Smooth muscle cell (in vitro differentiated cells): ENCODE measurements around the gene HOXA9. TPM values are rescaled to one million over a fixed set of nuclear protein-coding genes. Genes with fewer than 3 reads are reported as not detected.

Source experiments
- DNase-seq: peaks from one replicate; lab custom pipeline; 2025; ENCODE audit not compliant: unreplicated experiment; lab: John Stamatoyannopoulos, UW
- H2AFZ ChIP-seq: fragments of 200-600 bp; sonication (generic); 2 replicates; pipeline ENCODE4 v1.6.0; 2016; ENCODE audit warnings: antibody characterized with exemption, low read depth, mild to moderate bottlenecking
- H3F3A ChIP-seq: fragments of 200-600 bp; sonication (generic); 2 replicates; pipeline ENCODE4 v1.6.0; 2017; ENCODE audit warnings: antibody characterized with exemption, low read depth
- H3K27ac ChIP-seq: fragments of 200-600 bp; sonication (generic); 2 replicates; pipeline ENCODE4 v1.5.1; 2016; ENCODE audit warnings: low read depth, mild to moderate bottlenecking
- H3K27me3 ChIP-seq: fragments of 200-600 bp; sonication (generic); 2 replicates; pipeline ENCODE4 v1.6.1; 2016; ENCODE audit warnings: low read depth, mild to moderate bottlenecking
- H3K36me3 ChIP-seq: fragments of 200-600 bp; sonication (generic); 2 replicates; pipeline ENCODE4 v1.5.1; 2016; ENCODE audit warnings: low read depth
- H3K4me1 ChIP-seq: fragments of 200-600 bp; sonication (generic); 2 replicates; pipeline ENCODE4 v1.5.1; 2016; ENCODE audit warnings: low read depth
- H3K4me2 ChIP-seq: fragments of 200-600 bp; sonication (generic); 2 replicates; pipeline ENCODE4 v1.6.0; 2016; ENCODE audit warnings: mild to moderate bottlenecking
- H3K4me3 ChIP-seq: fragments of 200-600 bp; sonication (generic); 2 replicates; pipeline ENCODE4 v1.5.1; 2016; ENCODE audit warnings: mild to moderate bottlenecking
- H3K79me2 ChIP-seq: fragments of 200-600 bp; sonication (generic); 2 replicates; pipeline ENCODE4 v1.6.0; 2016; ENCODE audit warnings: low read depth, mild to moderate bottlenecking
- H3K9ac ChIP-seq: fragments of 200-600 bp; sonication (generic); 2 replicates; pipeline ENCODE4 v1.6.0; 2016; ENCODE audit warnings: low read depth
- H3K9me3 ChIP-seq: fragments of 200-600 bp; sonication (generic); replicated peaks from 2 replicates; pipeline ENCODE4 v1.5.1; 2016; ENCODE audit warnings: low read depth
- H4K20me1 ChIP-seq: fragments of 200-600 bp; sonication (generic); 2 replicates; pipeline ENCODE4 v1.6.0; 2016; ENCODE audit warnings: low read depth
- CTCF ChIP-seq: fragments of 200-600 bp; sonication (generic); IDR thresholded peaks from 2 replicates; pipeline ENCODE4 v1.5.1; 2017; ENCODE audit warnings: borderline replicate concordance, mild to moderate bottlenecking, antibody characterized with exemption; ENCODE audit not compliant: insufficient read depth, poor library complexity, severe bottlenecking
- WGBS: methylation state at CpG from one replicate; pipeline ENCODE4 v1.1.7; 2016; ENCODE audit warnings: low lambda C conversion rate; 5-methylcytosine and 5-hydroxymethylcytosine counted together
- polyA plus RNA-seq: library from polyadenylated mRNA; unstranded; fragments of >200 nt; fragmentation: Nextera tagmentation; extraction: Ambion mirVana; gene quantifications from 2 replicates; pipeline ENCODE4 v1.2.1, GENCODE V29; 2016
- total RNA-seq: library from RNA; depleted of rRNA; stranded (reverse); fragments of >200 nt; gene quantifications from 2 replicates; pipeline ENCODE4 v1.2.3, GENCODE V29; 2014

The HOXA9 gene
- total and polyA plus RNA-seq, 2 experiments from 2014 or later, result 12.6 to 35.8 TPM

- peak overlapping the region; percentile 9 for H3K4me3 ChIP-seq
- no peaks in the 10 kb centered on the region for H3K36me3 ChIP-seq
- no peaks in the 10 kb centered on the region for H3K9me3 ChIP-seq
- WGBS, result 15% methylated on average over 26 of the region's 26 CpGs
- no peaks in the 10 kb centered on the region for H4K20me1 ChIP-seq
- H3K9ac ChIP-seq, result peak overlapping the region; percentile 21
- H3K27ac ChIP-seq, result no peak overlapping the region
- peaks cover 100% of the 10 kb centered on the region for H3K27me3 ChIP-seq
- H3F3A ChIP-seq, result no peaks in the 10 kb centered on the region
- no peak for TF ChIP-seq CTCF
- no peaks in the 10 kb centered on the region for H3K79me2 ChIP-seq
- peak overlapping the region; percentile 72 for H3K4me2 ChIP-seq
- DNase-seq, result no peak
- no peak overlapping the region for H2AFZ ChIP-seq
- no peaks in the 10 kb centered on the region for H3K4me1 ChIP-seq
Measured at GRCh38 chr7:27123477-27124053, 41.8 kb downstream of the HOXA9 start.

GRCh38 chr7:27123007-27123476, 42.3 kb downstream of the HOXA9 start:
- TF ChIP-seq CTCF, result no peak
- 12% methylated on average over 14 of the region's 14 CpGs for WGBS
- Histone ChIP-seq H3K27me3 (peaks cover 100% of the 10 kb centered on the region), H3K4me2 (peak overlapping the region; percentile 8), H3K9ac (no peak overlapping the region), H3F3A (no peaks in the 10 kb centered on the region), H3K4me1 (no peaks in the 10 kb centered on the region), H4K20me1 (no peaks in the 10 kb centered on the region), H2AFZ (no peak overlapping the region), H3K9me3 (no peaks in the 10 kb centered on the region), H3K36me3 (no peaks in the 10 kb centered on the region), H3K4me3 (peak overlapping the region; percentile 28), H3K27ac (no peak overlapping the region), H3K79me2 (no peaks in the 10 kb centered on the region)
- no peak for DNase-seq

GRCh38 chr7:27122077-27122910, 43.0 kb downstream of the HOXA9 start:
- DNase-seq, result no peak
- WGBS, result 7% methylated on average over 42 of the region's 42 CpGs
- TF ChIP-seq CTCF, result no peak

GRCh38 chr7:27121684-27122076, 43.7 kb downstream of the HOXA9 start:
- TF ChIP-seq CTCF, result no peak
- Histone ChIP-seq H3K9ac (no peak overlapping the region), H3K27ac (no peak overlapping the region), H3K4me3 (peak overlapping the region; percentile 28), H3F3A (no peaks in the 10 kb centered on the region), H4K20me1 (no peaks in the 10 kb centered on the region), H3K27me3 (peaks cover 100% of the 10 kb centered on the region), H3K79me2 (no peaks in the 10 kb centered on the region), H3K9me3 (no peaks in the 10 kb centered on the region), H3K36me3 (no peaks in the 10 kb centered on the region), H2AFZ (no peak overlapping the region), H3K4me1 (no peaks in the 10 kb centered on the region), H3K4me2 (no peak overlapping the region)
- no peak for DNase-seq
- 33% methylated on average over 7 of the region's 7 CpGs for WGBS

More at GRCh38 chr7:27122077-27122910, 43.0 kb downstream of the HOXA9 start:
- Histone ChIP-seq H3K27ac (no peak overlapping the region), H3K4me1 (no peaks in the 10 kb centered on the region), H3K9ac (no peak overlapping the region), H3K4me2 (no peak overlapping the region), H3K36me3 (no peaks in the 10 kb centered on the region), H3K9me3 (no peaks in the 10 kb centered on the region), H2AFZ (no peak overlapping the region), H3F3A (no peaks in the 10 kb centered on the region), H4K20me1 (no peaks in the 10 kb centered on the region), H3K4me3 (peak overlapping the region; percentile 28), H3K27me3 (peaks cover 100% of the 10 kb centered on the region), H3K79me2 (no peaks in the 10 kb centered on the region)
